K562 (cell line): ENCODE results near the gene SREBF1.

Source experiments
- ARID4B ChIP-seq: sonication (generic); formaldehyde crosslinking; IDR thresholded peaks from 2 replicates; pipeline ENCODE4 v1.8.0; 2022; ENCODE audit warnings: mild to moderate bottlenecking, missing genetic modification reagents
- CTCF ChIP-seq, 3 experiments: IDR thresholded peaks in 2 of 3; conservative IDR thresholded peaks in 1 of 3; 2 replicates each; pipeline ENCODE4 v1.5.1; 2011 to 2012; ENCODE audit warnings: low read length in 3 of 3, mild to moderate bottlenecking in 3 of 3, control low read depth in 2 of 3, improper control_type of control experiment in 1 of 3, inconsistent platforms in 1 of 3, low read depth in 1 of 3, mixed read lengths in 1 of 3, moderate library complexity in 1 of 3; ENCODE audit not compliant: insufficient read depth in 2 of 3
- E2F6 ChIP-seq, 2 experiments: IDR thresholded peaks; 2 replicates each; pipeline ENCODE4 v1.6.1; 2011; ENCODE audit warnings: borderline replicate concordance in 1 of 2, control low read depth in 1 of 2, low read depth in 1 of 2, low read length in 1 of 2, mild to moderate bottlenecking in 1 of 2, mixed read lengths in 1 of 2, moderate library complexity in 1 of 2; ENCODE audit not compliant: insufficient read depth in 1 of 2, insufficient read length in 1 of 2, poor library complexity in 1 of 2, severe bottlenecking in 1 of 2; ENCODE audit errors: extremely low read depth in 1 of 2
- EP300 ChIP-seq: IDR thresholded peaks from 2 replicates; pipeline ENCODE4 v1.6.1; 2012; ENCODE audit warnings: low read length, improper control_type of control experiment
- HCFC1 ChIP-seq: IDR thresholded peaks from 2 replicates; pipeline ENCODE4 v1.6.1; 2012; ENCODE audit warnings: low read depth, low read length, improper control_type of control experiment
- MXI1 ChIP-seq: IDR thresholded peaks from 2 replicates; pipeline ENCODE4 v1.6.1; 2011; ENCODE audit warnings: low read depth, mild to moderate bottlenecking, improper control_type of control experiment, low read length
- RNF2 ChIP-seq: sonication (generic); IDR thresholded peaks from 2 replicates; pipeline ENCODE4 v1.6.1; 2016
- TAF7 ChIP-seq: fragments of 450-650 bp; IDR thresholded peaks from 2 replicates; pipeline ENCODE4 v1.6.1; 2016; ENCODE audit warnings: missing genetic modification characterization, missing compliant biosample characterization

GRCh38 chr17:17834974-17835373 lies 1.8 kb downstream of the SREBF1 start:
- TF ChIP-seq ARID4B (CRISPR knock-in tag) (no peak), TAF7 (no peak), RNF2 (no peak), E2F6 (IDR thresholded peaks at IDR 0.05; ENCODE audit: borderline replicate concordance in 1 of 2, extremely low read depth in 1 of 2, insufficient read depth in 1 of 2, insufficient read length in 1 of 2, low read depth in 1 of 2, low read length in 1 of 2, poor library complexity in 1 of 2, severe bottlenecking in 1 of 2) (no peak), HCFC1 (no peak), CTCF (IDR thresholded peaks at IDR 0.05 in 2 of 3, conservative IDR thresholded peaks at IDR 0.05 in 1 of 3; ENCODE audit: insufficient read depth in 2 of 3, low read depth in 1 of 3, low read length in 3 of 3) (no peak), MXI1 (no peak), EP300 (no peak)
